IMR-90 (cell line): Measurements from ENCODE around the gene GRM5. TPM values are rescaled to one million over a fixed set of nuclear protein-coding genes. Genes with fewer than 3 reads are reported as not detected.
A peak's percentile ranks its signal among the peaks of the same experiment; 100 is the strongest.

ENCODE experiments used
- ATAC-seq: fragments of 200-7000 bp; cut with Tn5 transposase; 2 replicates; pipeline ENCODE4 v1.9.1; 2020; ENCODE audit warnings: low read depth, mild to moderate bottlenecking, moderate library complexity
- BruUV-seq: library from RNA; stranded (reverse); fragments of 400-500 nt; replicated peaks from 2 replicates; lab custom pipeline; 2021; lab: Mats Ljungman, UMichigan
- CTCF ChIA-PET: fragments of 300-600 bp; formaldehyde crosslinking; extraction: SDS; loops from one replicate; lab custom pipeline; 2021; ENCODE audit warnings: antibody characterized with exemption; lab: Yijun Ruan, JAX
- POLR2A ChIA-PET: fragments of 300-600 bp; sonication (Branson Sonifier 250); formaldehyde crosslinking; loops from one replicate; lab custom pipeline; 2022; ENCODE audit warnings: antibody characterized with exemption; ENCODE audit not compliant: unreplicated experiment; lab: Charles Lee
- DNase-seq: peaks from one replicate; pipeline ENCODE4 v3.0.0; 2013
- H2AFZ ChIP-seq: replicated peaks from 2 replicates; pipeline ENCODE3; 2013; ENCODE audit warnings: low read length, mild to moderate bottlenecking; ENCODE audit not compliant: poor library complexity
- H2AK5ac ChIP-seq: 2 replicates; pipeline ENCODE4 v1.6.1; 2013; ENCODE audit warnings: low read depth, low read length, inconsistent platforms
- H2AK9ac ChIP-seq: replicated peaks from 2 replicates; pipeline ENCODE3; 2013; ENCODE audit warnings: mild to moderate bottlenecking, low read depth, low read length, moderate library complexity; ENCODE audit not compliant: poor library complexity
- H2BK120ac ChIP-seq: 2 replicates; pipeline ENCODE4 v1.6.1; 2013; ENCODE audit warnings: low read depth, low read length, inconsistent platforms
- H2BK15ac ChIP-seq: 3 replicates; pipeline ENCODE4 v1.6.1; 2013; ENCODE audit warnings: low read depth, low read length, inconsistent platforms
- H2BK20ac ChIP-seq: 2 replicates; pipeline ENCODE4 v1.6.1; 2013; ENCODE audit warnings: low read depth, mild to moderate bottlenecking, inconsistent platforms, low read length, moderate library complexity
- H2BK5ac ChIP-seq: 2 replicates; pipeline ENCODE4 v1.6.1; 2013; ENCODE audit warnings: mild to moderate bottlenecking, low read depth, low read length, inconsistent platforms; ENCODE audit not compliant: poor library complexity, severe bottlenecking
- H3K14ac ChIP-seq: replicated peaks from 2 replicates; pipeline ENCODE4 v1.6.1; 2013; ENCODE audit warnings: low read depth, low read length, inconsistent platforms
- H3K18ac ChIP-seq: 2 replicates; pipeline ENCODE4 v1.6.1; 2013; ENCODE audit warnings: low read depth, low read length, control low read depth
- H3K23ac ChIP-seq: 2 replicates; pipeline ENCODE4 v1.6.1; 2013; ENCODE audit warnings: low read depth, low read length, inconsistent platforms
- H3K27ac ChIP-seq: 2 replicates; pipeline ENCODE4 v1.5.1; 2013; ENCODE audit warnings: mild to moderate bottlenecking, control low read depth, low read length; ENCODE audit not compliant: insufficient read depth
- H3K27me3 ChIP-seq: 2 replicates; pipeline ENCODE4 v1.6.1; 2013; ENCODE audit warnings: low read length; ENCODE audit not compliant: control insufficient read depth, insufficient read depth
- H3K36me3 ChIP-seq: 2 replicates; pipeline ENCODE4 v1.6.1; 2013; ENCODE audit warnings: low read length, mixed read lengths; ENCODE audit not compliant: control insufficient read depth, insufficient read depth
- H3K4ac ChIP-seq: 2 replicates; pipeline ENCODE4 v1.6.1; 2013; ENCODE audit warnings: low read depth, low read length, inconsistent platforms
- H3K4me1 ChIP-seq: 2 replicates; pipeline ENCODE4 v1.6.1; 2013; ENCODE audit warnings: low read length, mixed read lengths; ENCODE audit not compliant: control insufficient read depth, insufficient read depth
- H3K4me2 ChIP-seq: 2 replicates; pipeline ENCODE4 v1.6.1; 2013; ENCODE audit warnings: low read depth, mild to moderate bottlenecking, control low read depth, low read length, moderate library complexity
- H3K4me3 ChIP-seq: 2 replicates; pipeline ENCODE4 v1.5.1; 2013; ENCODE audit warnings: low read depth, mild to moderate bottlenecking, control low read depth, low read length, moderate library complexity; ENCODE audit not compliant: insufficient read depth
- H3K56ac ChIP-seq: 2 replicates; pipeline ENCODE4 v1.6.1; 2013; ENCODE audit warnings: low read length, inconsistent platforms; ENCODE audit not compliant: insufficient read depth; ENCODE audit errors: extremely low read depth
- H3K79me1 ChIP-seq, 2 experiments: 2 replicates each; pipeline ENCODE4 v1.6.1; 2013; ENCODE audit warnings: low read length in 2 of 2, inconsistent platforms in 1 of 2, low read depth in 1 of 2
- H3K9ac ChIP-seq: 2 replicates; pipeline ENCODE4 v1.6.1; 2013; ENCODE audit warnings: low read depth, low read length, control low read depth
- H3K9me1 ChIP-seq: 2 replicates; pipeline ENCODE4 v1.6.1; 2013; ENCODE audit warnings: low read length, inconsistent platforms; ENCODE audit not compliant: insufficient read depth
- H3K9me3 ChIP-seq: 2 replicates; pipeline ENCODE4 v1.6.1; 2013; ENCODE audit warnings: low read length; ENCODE audit not compliant: control insufficient read depth, insufficient read depth
- H4K20me1 ChIP-seq: 2 replicates; pipeline ENCODE4 v1.6.1; 2013; ENCODE audit warnings: low read length, inconsistent platforms; ENCODE audit not compliant: insufficient read depth
- H4K5ac ChIP-seq: 2 replicates; pipeline ENCODE4 v1.6.1; 2013; ENCODE audit warnings: mild to moderate bottlenecking, low read depth, low read length, control low read depth
- H4K8ac ChIP-seq, 2 experiments: 2 replicates each; pipeline ENCODE4 v1.6.1; 2013; ENCODE audit warnings: low read depth in 2 of 2, low read length in 2 of 2, control low read depth in 1 of 2, inconsistent platforms in 1 of 2
- H4K91ac ChIP-seq: 2 replicates; pipeline ENCODE4 v1.6.1; 2013; ENCODE audit warnings: low read depth, low read length, inconsistent platforms; ENCODE audit not compliant: insufficient read depth
- BHLHE40 ChIP-seq: fragments of 150-350 bp; IDR thresholded peaks from 2 replicates; pipeline ENCODE4 v1.6.1; 2016; ENCODE audit warnings: mild to moderate bottlenecking, low read depth, low read length
- CEBPB ChIP-seq: IDR thresholded peaks from 2 replicates; pipeline ENCODE4 v1.6.1; 2012; ENCODE audit warnings: low read depth, low read length, improper control_type of control experiment
- CHD1 ChIP-seq: IDR thresholded peaks from 2 replicates; pipeline ENCODE4 v1.6.1; 2012; ENCODE audit warnings: low read depth, low read length, improper control_type of control experiment
- FOS ChIP-seq: fragments of 150-350 bp; IDR thresholded peaks from 2 replicates; pipeline ENCODE4 v1.6.1; 2016; ENCODE audit warnings: low read depth, low read length
- MAFK ChIP-seq: IDR thresholded peaks from 2 replicates; pipeline ENCODE4 v1.6.1; 2012; ENCODE audit warnings: low read depth, low read length, improper control_type of control experiment
- MAZ ChIP-seq: IDR thresholded peaks from 2 replicates; pipeline ENCODE4 v1.6.1; 2012; ENCODE audit warnings: low read depth, mild to moderate bottlenecking, low read length, improper control_type of control experiment, moderate library complexity, borderline replicate concordance
- MXI1 ChIP-seq: IDR thresholded peaks from 2 replicates; pipeline ENCODE4 v1.6.1; 2012; ENCODE audit warnings: low read depth, mild to moderate bottlenecking, low read length, moderate library complexity, borderline replicate concordance
- NFE2L2 ChIP-seq: fragments of 150-350 bp; IDR thresholded peaks from 2 replicates; pipeline ENCODE4 v1.6.1; 2016; ENCODE audit warnings: low read depth, mild to moderate bottlenecking, low read length
- POLR2A ChIP-seq: IDR thresholded peaks from 2 replicates; pipeline ENCODE4 v1.6.1; 2012; ENCODE audit warnings: mild to moderate bottlenecking, low read depth, low read length
- RAD21 ChIP-seq: IDR thresholded peaks from 2 replicates; pipeline ENCODE4 v1.6.1; 2012; ENCODE audit warnings: low read length, improper control_type of control experiment
- RCOR1 ChIP-seq: IDR thresholded peaks from 2 replicates; pipeline ENCODE4 v1.6.1; 2012; ENCODE audit warnings: mild to moderate bottlenecking, low read length, improper control_type of control experiment; ENCODE audit not compliant: insufficient replicate concordance
- RFX5 ChIP-seq: IDR thresholded peaks from 2 replicates; pipeline ENCODE4 v1.8.0; 2012; ENCODE audit warnings: low read depth, mild to moderate bottlenecking, low read length, moderate library complexity
- SMC3 ChIP-seq: fragments of 150-350 bp; IDR thresholded peaks from 2 replicates; pipeline ENCODE4 v1.6.1; 2016; ENCODE audit warnings: low read depth, mild to moderate bottlenecking, antibody characterized with exemption, low read length, moderate library complexity
- WGBS, 2 experiments: methylation state at CpG; one replicate each; pipeline versions ENCODE4 v1.1.5 to v1.1.7; 2013; ENCODE audit warnings: missing lambda C conversion rate in 2 of 2; ENCODE audit not compliant: insufficient read length in 1 of 2; ENCODE audit errors: extremely low coverage in 2 of 2; 5-methylcytosine and 5-hydroxymethylcytosine counted together
- dilution Hi-C: fragments of 300-500 bp; cut with HindIII; formaldehyde crosslinking; loops from one replicate; pipeline ENCODE4 v1.14.3; 2018; ENCODE audit warnings: low sequenced_read_pairs; ENCODE audit not compliant: unreplicated experiment
- in situ Hi-C: fragments of 300-500 bp; cut with MboI; formaldehyde crosslinking; loops from 3 replicates; pipeline ENCODE4 v1.14.3; 2019; ENCODE audit warnings: low sequenced_read_pairs, inconsistent platforms, mixed read lengths
- intact Hi-C: fragments of 100-400 bp; cut with micrococcal nuclease; formaldehyde crosslinking; loops from 2 replicates; pipeline ENCODE4 v1.10.0; 2022
- polyA plus RNA-seq, 3 experiments: library from polyadenylated mRNA; depleted of rRNA; stranded (reverse); fragments of >200 nt; gene quantifications; 2 replicates each; pipeline ENCODE4 v1.2.3, GENCODE V29; 2012; ENCODE audit warnings: low replicate concordance in 1 of 3
- total RNA-seq: library from RNA; depleted of rRNA; stranded (reverse); fragments of >200 nt; gene quantifications from 2 replicates; pipeline ENCODE4 v1.2.3, GENCODE V29; 2012
- TF ChIP-seq, protein P1 (sequence below): fragments of 150-350 bp; IDR thresholded peaks from 2 replicates; pipeline ENCODE4 v1.6.1; 2017; ENCODE audit warnings: mild to moderate bottlenecking, antibody characterized with exemption, low read length, low read depth
- TF ChIP-seq, protein P2 (sequence below): conservative IDR thresholded peaks from 2 replicates; pipeline ENCODE4 v1.5.1; 2012; ENCODE audit warnings: mild to moderate bottlenecking, low read depth, low read length, improper control_type of control experiment
- TF ChIP-seq, protein P3 (sequence below): fragments of 150-350 bp; IDR thresholded peaks from 2 replicates; pipeline ENCODE4 v1.6.1; 2016; ENCODE audit warnings: low read depth, mild to moderate bottlenecking, low read length, moderate library complexity, borderline replicate concordance

Gene GRM5
- total and polyA plus RNA-seq, 2 of the 4 experiments (the other 2 are of a cell fraction), result under 0.01 TPM

- Histone ChIP-seq H4K8ac (no peak overlapping the region), H3K27me3 (no peaks in the 10 kb centered on the region; the same call in 1 of the 2 replicates), H2BK15ac (peak overlapping the region; percentile 66; the same call in 1 of the 3 replicates), H2AK5ac (no peak overlapping the region; the same call in 1 of the 2 replicates), H3K9me1 (no peaks in the 10 kb centered on the region; the same call in 1 of the 2 replicates), H3K9ac (no peak overlapping the region), H3K14ac (no peak overlapping the region), H3K18ac (no peak overlapping the region), H3K36me3 (no peaks in the 10 kb centered on the region), H2AK9ac (no peak overlapping the region), H4K5ac (no peak overlapping the region), H3K27ac (peak overlapping the region; percentile 57; the same call in 1 of the 2 replicates), H3K9me3 (no peaks in the 10 kb centered on the region), H2BK20ac (peak overlapping the region; percentile 62), H3K4ac (peak overlapping the region; percentile 42; the same call in 1 of the 2 replicates), H3K4me2 (no peak overlapping the region), H2BK5ac (no peak overlapping the region), H4K91ac (peak overlapping the region; percentile 39; the same call in 1 of the 2 replicates), H4K20me1 (no peaks in the 10 kb centered on the region), H3K56ac (peak overlapping the region; percentile 24; the same call in 1 of the 2 replicates), H2BK120ac (peak overlapping the region; percentile 58), H3K4me3 (no peak overlapping the region), H3K4me1 (peaks cover 4% of the 10 kb centered on the region), H3K23ac (no peak overlapping the region), H2AFZ (no peak overlapping the region), H3K79me1 (no peaks in the 10 kb centered on the region)
- POLR2A ChIA-PET, result no interaction called here
- no peak for ATAC-seq
- CTCF ChIA-PET, result no interaction called here
- BruUV-seq, result no TSS peak
- DNase-seq, result peak; percentile 36
- TF ChIP-seq, protein P1, sequence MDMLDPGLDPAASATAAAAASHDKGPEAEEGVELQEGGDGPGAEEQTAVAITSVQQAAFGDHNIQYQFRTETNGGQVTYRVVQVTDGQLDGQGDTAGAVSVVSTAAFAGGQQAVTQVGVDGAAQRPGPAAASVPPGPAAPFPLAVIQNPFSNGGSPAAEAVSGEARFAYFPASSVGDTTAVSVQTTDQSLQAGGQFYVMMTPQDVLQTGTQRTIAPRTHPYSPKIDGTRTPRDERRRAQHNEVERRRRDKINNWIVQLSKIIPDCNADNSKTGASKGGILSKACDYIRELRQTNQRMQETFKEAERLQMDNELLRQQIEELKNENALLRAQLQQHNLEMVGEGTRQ, result no peak
- TF ChIP-seq MXI1 (no peak), MAFK (no peak), BHLHE40 (no peak), RAD21 (no peak), RCOR1 (no peak), MAZ (no peak), CEBPB (no peak), SMC3 (no peak), CHD1 (no peak), RFX5 (no peak), FOS (no peak), NFE2L2 (no peak), POLR2A (no peak)
- TF ChIP-seq, protein P2, sequence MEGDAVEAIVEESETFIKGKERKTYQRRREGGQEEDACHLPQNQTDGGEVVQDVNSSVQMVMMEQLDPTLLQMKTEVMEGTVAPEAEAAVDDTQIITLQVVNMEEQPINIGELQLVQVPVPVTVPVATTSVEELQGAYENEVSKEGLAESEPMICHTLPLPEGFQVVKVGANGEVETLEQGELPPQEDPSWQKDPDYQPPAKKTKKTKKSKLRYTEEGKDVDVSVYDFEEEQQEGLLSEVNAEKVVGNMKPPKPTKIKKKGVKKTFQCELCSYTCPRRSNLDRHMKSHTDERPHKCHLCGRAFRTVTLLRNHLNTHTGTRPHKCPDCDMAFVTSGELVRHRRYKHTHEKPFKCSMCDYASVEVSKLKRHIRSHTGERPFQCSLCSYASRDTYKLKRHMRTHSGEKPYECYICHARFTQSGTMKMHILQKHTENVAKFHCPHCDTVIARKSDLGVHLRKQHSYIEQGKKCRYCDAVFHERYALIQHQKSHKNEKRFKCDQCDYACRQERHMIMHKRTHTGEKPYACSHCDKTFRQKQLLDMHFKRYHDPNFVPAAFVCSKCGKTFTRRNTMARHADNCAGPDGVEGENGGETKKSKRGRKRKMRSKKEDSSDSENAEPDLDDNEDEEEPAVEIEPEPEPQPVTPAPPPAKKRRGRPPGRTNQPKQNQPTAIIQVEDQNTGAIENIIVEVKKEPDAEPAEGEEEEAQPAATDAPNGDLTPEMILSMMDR, result no peak
- TF ChIP-seq, protein P3, sequence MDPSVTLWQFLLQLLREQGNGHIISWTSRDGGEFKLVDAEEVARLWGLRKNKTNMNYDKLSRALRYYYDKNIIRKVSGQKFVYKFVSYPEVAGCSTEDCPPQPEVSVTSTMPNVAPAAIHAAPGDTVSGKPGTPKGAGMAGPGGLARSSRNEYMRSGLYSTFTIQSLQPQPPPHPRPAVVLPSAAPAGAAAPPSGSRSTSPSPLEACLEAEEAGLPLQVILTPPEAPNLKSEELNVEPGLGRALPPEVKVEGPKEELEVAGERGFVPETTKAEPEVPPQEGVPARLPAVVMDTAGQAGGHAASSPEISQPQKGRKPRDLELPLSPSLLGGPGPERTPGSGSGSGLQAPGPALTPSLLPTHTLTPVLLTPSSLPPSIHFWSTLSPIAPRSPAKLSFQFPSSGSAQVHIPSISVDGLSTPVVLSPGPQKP, result no peak
- intact Hi-C loops (no loop called here), dilution Hi-C loops (no loop called here), in situ Hi-C loops (loop anchor here (25.0 kb wide), 1 partner anchor 331 kb away; no protein-coding TSS in a partner anchor)
- no CpG with 5 or more reads among the region's 2 CpGs for WGBS, 2 experiments
Observed at GRCh38 chr11:88555829-88556202, 510.0 kb downstream of the GRM5 start.
